H1 (cell line): ENCODE results near the gene CTU1. TPM values are rescaled to one million over a fixed set of nuclear protein-coding genes. Genes with fewer than 3 reads are reported as not detected.

Experiments used
- CTCF ChIA-PET: fragments of 300-600 bp; sonication (Branson Sonifier 250); formaldehyde crosslinking; loops from one replicate; lab custom pipeline; 2021; ENCODE audit not compliant: partially characterized antibody; lab: Charles Lee
- POLR2A ChIA-PET: fragments of 300-600 bp; sonication (Branson Sonifier 250); formaldehyde crosslinking; loops from one replicate; lab custom pipeline; 2021; ENCODE audit warnings: inconsistent platforms; ENCODE audit not compliant: partially characterized antibody; lab: Charles Lee
- DNase-seq, 2 experiments: peaks; one replicate each; pipeline versions ENCODE4 v3.0.0 to v3.0.0-alpha.2; 2010 to 2022; ENCODE audit warnings: low spot score in 2 of 2, low read depth in 1 of 2, mixed read lengths in 1 of 2
- FAIRE-seq: peaks from 2 replicates; lab custom pipeline; 2011; peaks lifted over from hg19 to GRCh38; lab: Jason Lieb, UNC
- H2AFZ ChIP-seq: 2 replicates; pipeline ENCODE4 v1.8.1; 2012; ENCODE audit warnings: low read length, inconsistent platforms
- H2AK5ac ChIP-seq: 2 replicates; pipeline ENCODE4 v1.6.1; 2013; ENCODE audit warnings: low read depth, low read length
- H2BK120ac ChIP-seq: replicated peaks from 2 replicates; pipeline ENCODE3; 2013; ENCODE audit warnings: low read depth, low read length, inconsistent platforms
- H2BK12ac ChIP-seq: 2 replicates; pipeline ENCODE4 v1.6.1; 2013; ENCODE audit warnings: low read depth, low read length
- H2BK15ac ChIP-seq: 2 replicates; pipeline ENCODE4 v1.6.1; 2013; ENCODE audit warnings: low read length
- H2BK20ac ChIP-seq: 2 replicates; pipeline ENCODE4 v1.6.1; 2013; ENCODE audit warnings: low read length
- H2BK5ac ChIP-seq: 2 replicates; pipeline ENCODE4 v1.6.1; 2013; ENCODE audit warnings: low read depth, low read length
- H3K14ac ChIP-seq: 2 replicates; pipeline ENCODE4 v1.6.1; 2013; ENCODE audit warnings: inconsistent platforms; ENCODE audit not compliant: insufficient read length
- H3K18ac ChIP-seq: 2 replicates; pipeline ENCODE4 v1.6.1; 2013; ENCODE audit warnings: low read length; ENCODE audit errors: extremely low read depth
- H3K23ac ChIP-seq: 2 replicates; pipeline ENCODE4 v1.6.1; 2013; ENCODE audit warnings: inconsistent platforms; ENCODE audit not compliant: insufficient read length
- H3K23me2 ChIP-seq: 2 replicates; pipeline ENCODE4 v1.6.1; 2013; ENCODE audit warnings: low read depth, low read length
- H3K27ac ChIP-seq: 2 replicates; pipeline ENCODE4 v1.6.1; 2011; ENCODE audit warnings: low read depth, low read length, inconsistent platforms
- H3K27me3 ChIP-seq, 4 experiments: replicated peaks in 1 of 4; 1 replicate in 1 of 4; 2 replicates in 3 of 4; pipeline versions ENCODE4 v1.6.1 to v1.8.1; 2011 to 2013; ENCODE audit warnings: low read length in 3 of 4, mild to moderate bottlenecking in 3 of 4, inconsistent platforms in 2 of 4, mixed read lengths in 2 of 4, moderate library complexity in 1 of 4; ENCODE audit not compliant: control insufficient read depth in 3 of 4, insufficient read depth in 3 of 4; ENCODE audit errors: extremely low read depth in 1 of 4
- H3K36me3 ChIP-seq, 4 experiments: 2 replicates each; pipeline versions ENCODE4 v1.6.1 to v1.8.1; 2011 to 2013; ENCODE audit warnings: mild to moderate bottlenecking in 4 of 4, low read length in 3 of 4, moderate library complexity in 2 of 4, control low read depth in 1 of 4, inconsistent platforms in 1 of 4; ENCODE audit not compliant: insufficient read depth in 4 of 4, control insufficient read depth in 2 of 4
- H3K4ac ChIP-seq: replicated peaks from 2 replicates; pipeline ENCODE3; 2013; ENCODE audit warnings: low read length, low read depth, mixed read lengths, inconsistent platforms; ENCODE audit not compliant: insufficient read length
- H3K4me1 ChIP-seq, 4 experiments: replicated peaks in 1 of 4; 1 replicate in 1 of 4; 2 replicates in 3 of 4; pipeline versions ENCODE4 v1.6.1 to v1.8.1; 2011 to 2013; ENCODE audit warnings: low read length in 3 of 4, inconsistent platforms in 2 of 4, mixed read lengths in 1 of 4; ENCODE audit not compliant: insufficient read depth in 4 of 4, control insufficient read depth in 3 of 4
- H3K4me2 ChIP-seq, 2 experiments: 2 replicates each; pipeline versions ENCODE4 v1.6.1 to v1.8.1; 2011 to 2013; ENCODE audit warnings: low read depth in 2 of 2, low read length in 2 of 2, control low read depth in 1 of 2, inconsistent platforms in 1 of 2, mild to moderate bottlenecking in 1 of 2; ENCODE audit not compliant: insufficient read depth in 1 of 2
- H3K4me3 ChIP-seq, 4 experiments: fragments of 200-600, 300-600 bp in 1 of 4; sonication (generic), shearing (Covaris generic), sonication (Bioruptor Twin) in 1 of 4; 2 replicates each; pipeline versions ENCODE4 v1.5.1 to v1.8.1; 2011 to 2016; ENCODE audit warnings: low read length in 4 of 4, low read depth in 3 of 4, control low read depth in 2 of 4, inconsistent platforms in 2 of 4, mild to moderate bottlenecking in 2 of 4, mixed read lengths in 1 of 4, moderate library complexity in 1 of 4; ENCODE audit not compliant: insufficient read depth in 2 of 4; ENCODE audit errors: extremely low read depth in 1 of 4
- H3K56ac ChIP-seq: replicated peaks from 2 replicates; pipeline ENCODE3; 2013; ENCODE audit warnings: low read depth, mild to moderate bottlenecking, mixed read lengths, low read length, inconsistent platforms; ENCODE audit not compliant: insufficient read length
- H3K79me1 ChIP-seq: 2 replicates; pipeline ENCODE4 v1.6.1; 2013; ENCODE audit warnings: low read depth, low read length, control low read depth
- H3K79me2 ChIP-seq, 2 experiments: 2 replicates each; pipeline versions ENCODE4 v1.6.1 to v1.8.1; 2012 to 2013; ENCODE audit warnings: low read length in 2 of 2, mild to moderate bottlenecking in 2 of 2, inconsistent platforms in 1 of 2; ENCODE audit not compliant: insufficient read depth in 2 of 2, control insufficient read depth in 1 of 2
- H3K9ac ChIP-seq, 4 experiments: replicated peaks in 1 of 4; 1 replicate in 1 of 4; 2 replicates in 3 of 4; pipeline versions ENCODE4 v1.6.1 to v1.8.1; 2011 to 2013; ENCODE audit warnings: low read depth in 3 of 4, low read length in 3 of 4, control low read depth in 2 of 4, mild to moderate bottlenecking in 2 of 4, moderate library complexity in 2 of 4, inconsistent platforms in 1 of 4; ENCODE audit errors: extremely low read depth in 1 of 4
- H3K9me3 ChIP-seq, 2 experiments: 2 replicates each; pipeline versions ENCODE4 v1.6.1 to v1.8.1; 2012 to 2013; ENCODE audit warnings: mild to moderate bottlenecking in 2 of 2, moderate library complexity in 2 of 2, control low read depth in 1 of 2, inconsistent platforms in 1 of 2, low read depth in 1 of 2, low read length in 1 of 2, mixed read lengths in 1 of 2; ENCODE audit not compliant: insufficient read depth in 2 of 2
- H4K20me1 ChIP-seq, 2 experiments: replicated peaks in 1 of 2; 2 replicates each; pipeline versions ENCODE3 to v1.8.1; 2011 to 2013; ENCODE audit warnings: inconsistent platforms in 2 of 2, low read length in 2 of 2, mild to moderate bottlenecking in 1 of 2; ENCODE audit not compliant: insufficient read depth in 2 of 2, control insufficient read depth in 1 of 2
- H4K5ac ChIP-seq: 2 replicates; pipeline ENCODE4 v1.6.1; 2013; ENCODE audit warnings: low read length, low read depth, mixed read lengths, inconsistent platforms; ENCODE audit not compliant: insufficient read length
- H4K8ac ChIP-seq: 2 replicates; pipeline ENCODE4 v1.8.0; 2013; ENCODE audit warnings: mild to moderate bottlenecking, moderate library complexity, low read length, inconsistent platforms; ENCODE audit not compliant: insufficient read depth; ENCODE audit errors: extremely low read depth
- H4K91ac ChIP-seq: replicated peaks from 2 replicates; pipeline ENCODE3; 2013; ENCODE audit warnings: low read length, mixed read lengths, inconsistent platforms; ENCODE audit not compliant: insufficient read length
- CBX5 ChIP-seq: fragments of 300-800, 300-1000 bp; sonication (generic); IDR thresholded peaks from 2 replicates; pipeline ENCODE4 v1.7.1; 2016; ENCODE audit warnings: antibody characterized with exemption, low read length, low read depth
- CREB1 ChIP-seq: IDR thresholded peaks from 2 replicates; pipeline ENCODE4 v1.6.1; 2012; ENCODE audit warnings: inconsistent platforms
- CTBP2 ChIP-seq: IDR thresholded peaks from 2 replicates; pipeline ENCODE4 v1.7.0; 2011; ENCODE audit warnings: borderline replicate concordance, mild to moderate bottlenecking, moderate library complexity, mixed read lengths, low read length; ENCODE audit not compliant: insufficient read depth, insufficient read length
- EZH2 ChIP-seq: fragments of 200-600 bp; sonication (generic); IDR thresholded peaks from 2 replicates; pipeline ENCODE4 v1.7.1; 2012; ENCODE audit warnings: low read depth, mild to moderate bottlenecking, moderate library complexity, low read length, inconsistent platforms; ENCODE audit not compliant: severe bottlenecking
- GTF2F1 ChIP-seq: IDR thresholded peaks from 2 replicates; pipeline ENCODE4 v1.6.1; 2012; ENCODE audit warnings: low read depth, low read length, improper control_type of control experiment, borderline replicate concordance
- KDM5A ChIP-seq: fragments of 200-600 bp; IDR thresholded peaks from 2 replicates; pipeline ENCODE4 v1.7.1; 2012; ENCODE audit warnings: mild to moderate bottlenecking, low read length, inconsistent platforms, mixed read lengths
- PHF8 ChIP-seq: fragments of 200-600 bp; sonication (generic); conservative IDR thresholded peaks from 2 replicates; pipeline ENCODE4 v1.7.1; 2012; ENCODE audit warnings: low read depth, mild to moderate bottlenecking, inconsistent platforms, low read length, moderate library complexity
- POLR2A ChIP-seq, 2 experiments: IDR thresholded peaks; 1 replicate in 1 of 2; 2 replicates in 1 of 2; pipeline ENCODE4 v1.6.1; 2011; ENCODE audit warnings: low read depth in 2 of 2, low read length in 2 of 2, mild to moderate bottlenecking in 2 of 2; ENCODE audit errors: control extremely low read depth in 1 of 2
- RXRA ChIP-seq: IDR thresholded peaks from 2 replicates; pipeline ENCODE4 v1.6.1; 2011; ENCODE audit warnings: low read depth, mild to moderate bottlenecking, low read length, moderate library complexity; ENCODE audit not compliant: insufficient read depth
- SAP30 ChIP-seq: fragments of 300-600 bp; sonication (generic); IDR thresholded peaks from 2 replicates; pipeline ENCODE4 v1.7.1; 2012; ENCODE audit warnings: low read length, moderate library complexity, mild to moderate bottlenecking, inconsistent platforms; ENCODE audit not compliant: insufficient read depth, insufficient replicate concordance
- SIRT6 ChIP-seq: IDR thresholded peaks from one replicate; pipeline ENCODE4 v1.7.1; 2012; ENCODE audit warnings: low read length, inconsistent platforms
- TBP ChIP-seq: IDR thresholded peaks from 2 replicates; pipeline ENCODE4 v1.6.1; 2011; ENCODE audit warnings: low read depth, low read length, improper control_type of control experiment
- TEAD4 ChIP-seq: IDR thresholded peaks from 2 replicates; pipeline ENCODE4 v1.6.1; 2012; ENCODE audit warnings: low read depth, low read length, inconsistent platforms, mixed read lengths
- WGBS, 2 experiments: shearing (Covaris generic) in 1 of 2; methylation state at CpG; one replicate each; pipeline versions ENCODE4 v1.1.6 to v1.1.7; 2013 to 2015; ENCODE audit warnings: low lambda C conversion rate in 2 of 2, mixed read lengths in 2 of 2, inconsistent platforms in 1 of 2, low coverage in 1 of 2, missing lambda C conversion rate in 1 of 2; ENCODE audit not compliant: insufficient replicate concordance in 2 of 2, insufficient coverage in 1 of 2, insufficient read length in 1 of 2; ENCODE audit errors: extremely low coverage in 1 of 2, missing lambda C conversion rate in 1 of 2; 5-methylcytosine and 5-hydroxymethylcytosine counted together
- polyA plus RNA-seq, 7 experiments: library from polyadenylated mRNA; depleted of rRNA in 3 of 7; stranded (reverse) in 5 of 7; unstranded in 2 of 7; fragments of >200 nt in 5 of 7; fragments of 200-250 nt in 2 of 7; gene quantifications; 1 replicate in 5 of 7; 2 replicates in 1 of 7; 4 replicates in 1 of 7; pipeline versions ENCODE4 v1.2.1 to v1.2.3, GENCODE V29; 2011 to 2013; ENCODE audit warnings: missing spikeins in 2 of 7, mixed read lengths in 2 of 7
- total RNA-seq: library from RNA; stranded (reverse); fragmentation: NEBNext Ultra II Directional; extraction: Animal tissue kit (Norgen Biotek cat#: 25700); gene quantifications from 2 replicates; pipeline ENCODE4 v1.2.1, GENCODE V29; 2021

CTU1 gene
- total and polyA plus RNA-seq, 2 of the 8 experiments (the other 6 are each of a cell fraction or from before 2014, with no cell fraction given): 4.6 to 7.2 TPM

DNA sequence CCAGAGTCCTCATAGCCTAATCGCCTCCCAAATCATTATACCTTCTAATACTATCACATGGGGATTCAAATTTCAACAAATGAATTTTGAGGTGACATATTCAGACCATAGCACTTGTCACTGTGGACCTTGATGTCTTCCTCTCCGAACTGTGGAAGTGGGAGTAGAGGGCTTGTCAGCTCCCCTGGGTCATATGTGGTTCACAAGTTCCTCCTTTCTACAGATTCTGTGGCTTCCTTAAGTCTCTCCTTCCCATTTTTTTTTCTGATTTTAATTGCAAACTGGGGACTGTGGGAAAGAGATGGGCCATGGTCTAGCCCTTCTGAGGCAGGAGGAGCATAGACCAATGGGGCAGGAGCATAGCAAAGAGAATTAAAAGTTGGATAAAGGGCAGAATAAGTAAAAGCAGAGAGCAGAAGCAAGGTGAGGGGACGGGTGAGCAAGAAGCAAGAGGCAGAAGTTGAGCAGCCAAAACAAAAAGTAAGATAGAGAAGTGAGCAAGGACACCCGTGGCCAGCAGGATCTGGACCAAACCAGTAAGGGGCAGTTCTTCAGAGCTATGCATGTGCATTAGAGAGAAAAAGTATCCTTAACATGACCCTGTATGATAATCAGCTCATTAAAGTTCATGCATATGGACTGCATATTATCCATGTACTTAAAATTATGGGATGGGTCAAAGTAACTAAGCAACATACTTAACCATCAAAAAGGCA, 31.2 kb upstream of the CTU1 start:
- Histone ChIP-seq H3K9me3 (no peaks in the 10 kb centered on the region), H3K14ac (no peak overlapping the region), H4K8ac (no peak overlapping the region), H2AFZ (no peak overlapping the region), H3K36me3 (no peaks in the 10 kb centered on the region), H2BK12ac (no peak overlapping the region), H3K79me2 (no peaks in the 10 kb centered on the region), H2BK20ac (no peak overlapping the region), H3K27me3 (no peaks in the 10 kb centered on the region), H3K4me3 (no peak overlapping the region), H3K23ac (no peak overlapping the region), H2BK15ac (no peak overlapping the region), H3K79me1 (no peaks in the 10 kb centered on the region), H3K27ac (no peak overlapping the region), H2BK5ac (no peak overlapping the region), H3K18ac (no peak overlapping the region), H3K4ac (no peak overlapping the region), H3K23me2 (no peaks in the 10 kb centered on the region), H3K4me1 (peaks cover 6 to 14% (median 8%) of the 10 kb centered on the region in 4 experiments; a peak in 5 of 7 replicates), H2BK120ac (no peak overlapping the region), H4K91ac (no peak overlapping the region), H4K5ac (no peak overlapping the region), H4K20me1 (no peaks in the 10 kb centered on the region), H3K56ac (no peak overlapping the region), H2AK5ac (no peak overlapping the region), H3K4me2 (no peak overlapping the region; a peak in 1 of 4 replicates), H3K9ac (no peak overlapping the region)
- CTCF ChIA-PET: interaction anchor here (1.2 to 4.0 kb wide), 2 partner anchors 9 to 18 kb away, joined by 3 to 21 read pairs; no protein-coding TSS in a partner anchor
- no peak for FAIRE-seq
- POLR2A ChIA-PET: interaction anchor here (0.7 kb wide), 2 partner anchors 13 to 27 kb away, joined by 3 to 4 read pairs; no protein-coding TSS in a partner anchor
- 85% methylated on average over 4 of the region's 4 CpGs; no CpG with 5 or more reads in 1 of the 2 experiments for WGBS, 2 experiments
- DNase-seq: no peak
- no peak for TF ChIP-seq SIRT6
- no peak for TF ChIP-seq TBP
- TF ChIP-seq CBX5: no peak
- no peak for TF ChIP-seq TEAD4
- TF ChIP-seq POLR2A (IDR thresholded peaks at IDR 0.05; ENCODE audit: control extremely low read depth in 1 of 2, low read depth in 2 of 2, low read length in 2 of 2): no peak
- TF ChIP-seq RXRA: no peak
- no peak for TF ChIP-seq CREB1
- no peak for TF ChIP-seq CTBP2
- no peak for TF ChIP-seq EZH2
- no peak for TF ChIP-seq PHF8
- TF ChIP-seq SAP30: no peak
- no peak for TF ChIP-seq GTF2F1
- no peak for TF ChIP-seq KDM5A
